Measurements from ENCODE around the gene ACBD4.

The ACBD4 gene, protein sequence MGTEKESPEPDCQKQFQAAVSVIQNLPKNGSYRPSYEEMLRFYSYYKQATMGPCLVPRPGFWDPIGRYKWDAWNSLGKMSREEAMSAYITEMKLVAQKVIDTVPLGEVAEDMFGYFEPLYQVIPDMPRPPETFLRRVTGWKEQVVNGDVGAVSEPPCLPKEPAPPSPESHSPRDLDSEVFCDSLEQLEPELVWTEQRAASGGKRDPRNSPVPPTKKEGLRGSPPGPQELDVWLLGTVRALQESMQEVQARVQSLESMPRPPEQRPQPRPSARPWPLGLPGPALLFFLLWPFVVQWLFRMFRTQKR

DNA sequence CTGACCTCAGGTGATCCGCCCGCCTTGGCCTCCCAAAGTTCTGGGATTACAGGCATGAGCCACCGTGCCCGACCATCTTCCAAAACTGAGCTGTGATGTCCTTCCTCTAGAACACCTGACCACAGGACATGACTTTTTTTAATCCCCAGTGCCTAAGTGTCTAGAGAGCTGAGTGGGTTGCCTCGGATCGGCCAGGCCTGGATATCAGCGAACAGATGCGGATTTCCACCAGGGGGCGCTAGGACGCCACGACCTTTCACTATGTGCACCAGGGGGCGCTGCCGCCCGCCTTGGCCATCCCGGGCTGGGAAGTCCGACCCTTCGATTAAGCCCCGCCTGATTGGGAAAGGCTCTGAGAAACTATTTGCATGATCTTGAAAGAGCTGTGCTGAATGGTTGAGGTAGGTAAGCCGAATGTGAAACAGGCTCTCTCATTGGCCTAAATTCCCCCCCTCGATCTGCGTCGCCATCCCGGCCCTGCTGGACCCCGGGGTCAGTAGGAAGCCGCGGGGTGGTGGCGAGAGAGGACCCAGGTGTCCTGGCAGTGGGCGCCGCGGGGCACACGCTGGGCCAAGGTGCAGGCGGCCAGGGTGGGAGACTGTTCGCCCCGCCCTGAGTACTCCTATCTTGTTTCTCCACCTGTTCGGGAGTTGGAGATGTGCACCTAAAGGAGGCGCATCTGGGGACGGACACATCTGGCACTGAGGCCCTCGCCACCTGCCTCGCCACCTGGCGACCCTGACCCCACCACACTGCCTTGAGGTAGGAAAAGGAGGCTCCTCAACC is at the start of gene ACBD4:
ACBD4 (plus strand) TSS at position 496 of the 786 bp plus-strand sequence. CDS start 458 bp downstream, outside the sequence.
- DNase-seq = peak; percentile 96

DNA sequence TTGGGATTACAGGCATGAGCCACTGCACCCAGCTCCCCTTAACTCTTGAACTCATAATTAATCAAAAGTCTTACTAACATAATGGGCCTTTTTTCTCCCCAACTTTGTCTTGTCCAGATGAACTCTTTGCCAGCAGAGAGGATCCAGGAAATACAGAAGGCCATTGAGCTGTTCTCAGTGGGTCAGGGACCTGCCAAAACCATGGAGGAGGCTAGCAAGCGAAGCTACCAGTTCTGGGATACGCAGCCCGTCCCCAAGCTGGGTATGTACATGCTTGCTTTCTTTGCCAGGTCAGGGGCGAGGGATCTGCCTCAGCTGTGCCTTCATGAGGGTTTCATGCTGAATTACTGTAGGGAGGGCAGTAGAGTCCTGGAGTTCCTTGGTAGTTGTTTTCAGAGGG is 49.1 kb upstream of the ACBD4 start:
- DNase-seq = no peak

DNA sequence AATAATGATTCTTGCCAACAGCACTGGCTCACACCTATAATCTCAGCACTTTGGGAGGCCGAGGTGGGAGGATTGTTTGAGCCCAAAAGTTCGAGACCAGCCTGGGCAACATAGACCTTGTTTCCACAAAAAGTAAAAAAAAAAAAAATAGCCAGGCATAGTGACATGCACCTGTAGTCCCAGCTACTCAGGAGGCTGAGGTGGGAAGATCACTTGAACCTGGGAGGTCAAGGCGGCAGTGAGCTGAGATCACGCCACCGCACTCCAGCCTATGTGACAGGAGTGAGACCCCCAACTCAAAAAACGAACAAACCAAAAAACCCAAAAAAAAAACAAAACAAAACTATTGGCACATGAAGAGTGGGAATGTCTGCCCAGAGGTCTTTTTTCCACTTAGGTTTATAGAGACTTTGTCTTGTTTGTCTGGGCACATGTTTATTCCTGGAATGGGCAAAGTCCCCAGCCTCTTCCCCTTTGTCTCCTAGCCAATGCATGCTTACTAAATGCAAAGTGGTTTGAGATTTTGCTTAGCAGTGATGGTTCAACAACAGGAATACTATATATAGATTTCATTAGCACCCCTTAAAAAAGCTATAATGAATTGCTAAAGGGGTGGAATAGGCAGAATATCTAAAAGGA is 48.5 kb upstream of the ACBD4 start:
- DNase-seq = no peak

DNA sequence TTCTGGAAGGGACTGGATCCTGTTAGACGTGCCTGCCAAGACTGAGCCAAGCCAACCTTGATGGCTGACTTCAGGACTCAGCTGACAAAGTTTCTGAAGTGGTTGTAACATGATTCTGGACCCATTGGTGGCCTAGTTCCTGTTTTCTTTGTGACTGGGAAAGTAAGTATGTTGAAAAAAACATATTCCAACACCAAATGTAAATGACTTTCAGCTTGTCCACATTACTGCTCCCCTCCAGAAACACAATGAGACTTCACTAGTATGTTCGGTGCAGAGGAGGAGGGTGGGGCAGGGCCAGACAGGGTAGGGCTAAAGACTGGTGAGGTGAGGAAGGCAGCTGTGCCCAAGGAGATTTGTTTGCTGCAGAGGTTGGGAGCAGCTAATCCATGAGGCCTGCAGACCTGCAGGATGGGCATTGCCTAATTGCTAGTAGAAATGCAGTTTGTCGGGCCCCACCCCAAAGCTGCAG is 47.9 kb upstream of the ACBD4 start:
- no peak for DNase-seq

DNA sequence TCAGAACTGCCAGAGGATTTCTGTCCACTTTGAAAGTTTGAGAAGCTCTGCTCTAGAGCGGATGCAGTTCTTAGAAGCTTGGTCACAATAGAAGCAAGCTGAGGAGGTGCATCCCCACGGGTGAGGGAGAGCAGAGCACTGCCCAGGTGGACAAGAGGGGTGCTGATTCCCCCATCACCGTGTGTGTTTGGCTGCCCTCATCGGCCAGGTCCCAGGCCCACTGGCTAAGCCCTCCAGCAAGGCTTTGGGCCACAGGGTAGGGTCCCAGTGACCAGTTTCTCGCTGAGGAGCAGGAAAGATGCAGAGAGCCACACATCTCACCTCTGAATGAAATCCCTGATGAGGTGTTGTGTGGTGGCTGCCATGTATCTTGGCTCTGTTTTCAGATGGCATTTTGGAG is 47.5 kb upstream of the ACBD4 start:
- DNase-seq = no peak

DNA sequence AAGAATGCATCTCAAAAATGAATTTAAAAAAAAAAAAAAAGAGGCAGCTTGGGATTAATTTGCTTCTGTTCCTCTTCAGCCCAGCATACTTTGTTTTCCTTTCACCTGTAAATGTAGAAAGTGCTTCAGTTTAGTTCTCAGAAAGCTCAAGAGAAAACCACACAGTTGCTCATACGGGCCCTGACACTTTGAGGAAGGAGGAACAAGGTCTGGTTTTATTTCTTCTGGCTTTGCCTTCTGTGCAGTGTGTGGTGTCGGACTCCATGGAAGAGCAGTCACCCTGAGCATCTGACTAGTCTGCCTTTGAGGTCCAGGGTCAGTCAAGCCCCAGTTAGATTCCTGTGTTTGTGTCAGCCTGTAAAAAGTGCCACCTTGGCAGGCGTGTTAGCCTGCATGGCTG is 46.7 kb upstream of the ACBD4 start:
- no peak for DNase-seq

DNA sequence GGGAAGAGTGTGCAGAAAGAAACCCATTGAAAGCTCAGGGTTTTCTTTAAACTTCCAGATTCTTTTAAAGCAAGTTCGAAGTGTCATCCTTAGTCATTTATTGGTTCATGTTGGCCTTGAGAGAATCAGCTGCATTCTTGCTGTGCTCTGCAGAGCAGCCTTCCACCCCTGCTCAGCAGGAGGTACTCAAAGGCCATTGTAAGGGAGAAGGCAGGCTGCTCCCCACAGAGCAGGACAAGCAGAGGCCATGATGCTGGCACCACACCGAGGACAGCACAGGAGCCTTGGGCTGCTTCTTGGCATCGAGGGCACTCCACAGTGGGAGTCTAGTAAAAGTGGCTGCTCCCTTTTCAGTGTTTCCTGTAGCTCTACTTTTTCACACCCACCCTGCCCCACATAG is 44.8 kb upstream of the ACBD4 start:
- DNase-seq = no peak

DNA sequence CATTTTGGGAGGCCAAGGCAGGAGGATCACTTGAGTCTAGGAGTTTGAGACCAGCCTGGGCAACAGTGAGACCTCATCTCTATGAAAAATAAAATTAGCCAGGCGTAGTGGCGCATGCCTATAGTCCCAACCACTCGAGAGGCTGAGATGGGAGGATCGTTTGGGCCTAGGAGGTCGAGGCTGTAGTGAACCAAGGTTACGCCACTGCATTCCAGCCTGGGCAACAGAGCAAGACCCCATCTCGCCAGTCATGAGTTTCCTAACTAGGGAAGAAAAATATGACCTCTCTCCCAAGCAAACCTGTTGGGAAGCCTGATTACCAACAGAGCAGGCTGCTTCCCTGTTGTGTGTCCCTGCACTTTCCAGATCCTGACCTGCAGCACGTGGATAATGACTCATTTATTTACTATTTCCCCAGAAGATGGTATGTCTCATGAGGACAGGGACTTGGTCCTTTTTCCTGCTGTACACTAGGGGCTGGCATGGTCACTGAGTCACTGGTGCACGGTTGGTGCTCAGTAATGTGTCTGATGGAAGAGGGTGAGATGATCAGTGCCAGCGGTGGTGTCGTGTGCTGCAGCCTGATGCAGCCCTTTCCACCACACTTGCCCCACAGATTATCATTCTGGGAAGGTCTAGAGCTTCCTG is 43.6 kb upstream of the ACBD4 start:
- DNase-seq = peak; percentile 53

DNA sequence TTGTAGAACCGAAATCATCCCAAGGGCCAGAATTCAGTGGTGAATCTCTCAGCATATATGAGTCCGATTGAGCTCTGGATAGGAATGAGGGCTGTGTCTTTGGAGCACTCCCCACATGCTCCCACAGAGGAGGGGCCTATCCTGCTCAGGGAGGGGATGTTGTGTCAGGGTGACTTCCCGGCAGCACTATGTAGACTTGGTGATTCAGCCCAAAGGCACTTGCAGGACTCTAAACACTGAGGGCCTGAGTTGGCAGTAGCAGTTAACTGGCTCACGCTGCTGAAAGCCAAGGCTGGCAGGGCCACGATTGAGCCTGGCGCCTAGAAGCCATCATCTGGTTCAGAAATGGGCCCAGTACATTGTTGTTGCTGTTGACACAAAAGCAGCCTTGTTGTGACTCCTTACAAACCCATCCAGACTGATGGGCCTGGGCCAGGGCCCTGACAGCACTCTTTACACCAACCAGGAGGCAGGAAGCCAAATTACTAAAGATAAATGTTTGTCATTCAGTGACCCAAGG is 42.5 kb upstream of the ACBD4 start:
- peak; percentile 98 for DNase-seq

DNA sequence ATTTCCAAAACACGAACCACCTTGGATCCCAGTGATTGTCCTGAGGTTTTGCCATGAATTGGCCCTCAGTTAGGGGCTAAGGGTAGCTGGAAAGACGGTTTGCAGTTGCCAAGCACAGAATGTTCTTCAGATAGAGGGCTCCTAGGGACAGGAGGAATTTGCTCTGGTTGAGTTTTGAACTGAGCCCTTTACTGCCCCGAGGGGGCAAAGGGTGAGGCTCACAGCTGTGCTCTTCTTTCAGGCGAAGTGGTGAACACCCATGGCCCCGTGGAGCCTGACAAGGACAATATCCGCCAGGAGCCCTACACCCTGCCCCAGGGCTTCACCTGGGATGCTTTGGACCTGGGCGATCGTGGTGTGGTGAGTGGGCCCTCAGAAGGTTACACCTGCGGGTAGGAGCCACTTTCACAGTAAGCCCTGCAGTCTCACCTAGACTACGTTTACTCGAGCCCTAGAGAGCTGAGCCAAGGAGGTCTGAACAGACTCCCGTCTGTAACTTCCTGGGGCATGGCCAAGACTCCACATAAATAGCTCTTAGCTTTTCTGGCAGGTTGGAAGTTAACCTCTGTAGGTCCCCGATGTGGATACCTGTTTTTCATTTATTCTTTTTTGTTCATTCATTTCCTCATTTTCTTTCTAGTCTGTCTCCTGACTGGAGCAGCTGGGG is 41.9 kb upstream of the ACBD4 start:
- no peak for DNase-seq

DNA sequence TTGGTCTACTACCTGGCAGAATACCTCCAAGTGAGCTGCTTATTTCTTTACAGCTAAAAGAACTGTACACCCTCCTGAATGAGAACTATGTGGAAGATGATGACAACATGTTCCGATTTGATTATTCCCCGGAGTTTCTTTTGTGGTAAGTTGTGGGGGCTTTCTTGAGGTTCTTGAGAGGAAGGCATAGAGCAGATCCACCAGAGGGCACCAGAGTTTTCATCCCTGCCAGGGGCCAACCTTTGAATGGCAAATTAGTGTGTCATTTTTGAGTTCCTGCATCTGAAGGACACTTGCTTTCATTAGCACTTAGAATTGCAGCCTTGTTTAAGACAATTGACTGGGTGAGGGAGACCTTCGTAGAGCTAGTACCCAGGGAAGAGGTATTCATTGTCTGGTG is 39.3 kb upstream of the ACBD4 start:
- peak; percentile 43 for DNase-seq

DNA sequence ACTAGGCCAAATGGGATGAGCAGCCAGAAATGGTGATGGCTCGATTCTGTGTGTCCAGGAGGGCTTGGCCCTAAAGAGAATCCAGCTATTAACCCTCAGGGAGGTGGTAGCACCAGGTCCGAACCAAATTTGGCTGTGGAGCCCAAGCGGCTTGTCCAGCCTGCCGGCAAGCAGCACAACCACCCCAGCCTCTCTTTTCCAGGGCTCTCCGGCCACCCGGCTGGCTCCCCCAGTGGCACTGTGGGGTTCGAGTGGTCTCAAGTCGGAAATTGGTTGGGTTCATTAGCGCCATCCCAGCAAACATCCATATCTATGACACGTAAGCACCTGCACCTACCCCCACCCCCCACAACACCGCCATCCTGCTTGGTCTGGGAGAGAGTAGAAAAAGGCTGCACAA is 38.6 kb upstream of the ACBD4 start:
- DNase-seq = no peak

DNA sequence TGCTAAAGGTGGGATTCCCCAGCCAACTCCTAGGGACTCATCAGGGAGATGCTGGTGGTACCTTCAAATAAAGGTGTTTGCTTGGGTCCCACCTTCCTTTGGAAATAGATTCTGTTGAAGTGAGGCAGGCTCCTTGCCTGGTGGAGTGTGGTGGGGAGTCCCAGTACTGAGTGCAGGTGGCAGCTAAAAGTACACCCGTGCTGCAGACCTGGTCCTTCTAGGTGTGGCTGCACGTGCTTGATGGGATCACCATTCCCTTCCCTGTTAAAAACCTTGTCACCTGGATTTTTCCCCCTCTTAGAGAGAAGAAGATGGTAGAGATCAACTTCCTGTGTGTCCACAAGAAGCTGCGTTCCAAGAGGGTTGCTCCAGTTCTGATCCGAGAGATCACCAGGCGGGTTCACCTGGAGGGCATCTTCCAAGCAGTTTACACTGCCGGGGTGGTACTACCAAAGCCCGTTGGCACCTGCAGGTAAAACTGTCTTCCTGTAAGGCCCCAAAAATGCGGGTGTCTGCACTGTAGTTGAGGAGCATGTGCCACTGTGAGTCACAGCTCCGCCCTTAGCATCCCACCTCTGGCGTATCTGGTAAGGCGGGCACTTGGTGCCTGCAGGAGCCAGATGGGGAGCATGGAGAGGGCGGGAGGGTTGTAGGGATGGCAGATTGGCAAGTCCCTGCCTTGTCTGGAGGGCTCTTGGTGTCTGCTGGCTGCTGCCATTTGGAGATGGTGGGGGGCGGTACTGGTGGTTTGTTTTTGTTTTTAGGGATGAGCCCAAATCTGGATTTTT is 37.2 kb upstream of the ACBD4 start:
- DNase-seq = no peak

DNA sequence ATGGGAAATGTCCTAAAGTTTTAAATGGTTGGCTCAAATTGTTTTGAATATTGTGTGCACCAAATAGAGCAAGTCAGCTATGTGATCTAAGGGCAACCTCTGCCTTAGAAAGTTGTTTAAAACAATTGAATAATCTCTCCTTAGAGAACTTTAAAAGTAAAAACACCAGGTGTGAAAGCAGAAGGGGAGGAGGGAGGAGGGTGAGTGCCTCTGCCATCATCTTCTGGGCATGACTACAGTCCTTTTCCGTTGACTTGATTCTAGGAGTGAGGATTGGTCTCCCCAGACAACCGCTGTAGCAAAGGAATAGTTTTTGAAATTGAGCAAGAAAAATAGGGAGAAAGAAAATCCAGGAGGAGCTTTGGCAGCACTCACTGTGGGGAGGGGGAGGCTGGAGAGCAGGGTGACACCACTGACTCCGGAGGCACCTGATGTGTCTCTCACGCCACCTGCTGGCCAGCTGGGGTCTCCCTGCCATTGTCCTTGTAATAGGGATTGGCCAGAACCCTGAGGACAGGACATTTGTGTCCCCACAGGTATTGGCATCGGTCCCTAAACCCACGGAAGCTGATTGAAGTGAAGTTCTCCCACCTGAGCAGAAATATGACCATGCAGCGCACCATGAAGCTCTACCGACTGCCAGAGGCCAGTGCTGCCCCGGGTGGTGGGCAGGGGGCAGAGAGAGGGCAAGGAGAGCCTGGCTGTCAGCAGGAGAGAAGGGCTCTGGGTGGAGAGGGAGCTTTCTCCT is 36.4 kb upstream of the ACBD4 start:
- peak; percentile 59 for DNase-seq

DNA sequence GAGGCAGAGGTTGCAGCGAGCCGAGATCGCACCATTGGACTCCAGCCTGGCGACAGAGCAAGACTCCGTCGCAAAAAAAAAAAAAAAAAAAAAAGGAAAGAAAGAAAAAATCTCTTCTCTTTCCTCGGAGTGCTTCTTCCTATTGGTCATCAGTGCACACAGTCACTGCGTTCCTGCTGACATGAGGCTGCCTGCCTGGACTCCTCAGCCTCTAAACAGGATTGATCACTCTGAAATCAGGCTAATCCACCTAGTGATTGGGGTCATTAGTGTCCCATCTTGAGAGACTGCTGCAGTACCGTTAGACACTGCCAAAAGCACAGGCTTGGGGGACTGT is 34.0 kb upstream of the ACBD4 start:
- no peak for DNase-seq

DNA sequence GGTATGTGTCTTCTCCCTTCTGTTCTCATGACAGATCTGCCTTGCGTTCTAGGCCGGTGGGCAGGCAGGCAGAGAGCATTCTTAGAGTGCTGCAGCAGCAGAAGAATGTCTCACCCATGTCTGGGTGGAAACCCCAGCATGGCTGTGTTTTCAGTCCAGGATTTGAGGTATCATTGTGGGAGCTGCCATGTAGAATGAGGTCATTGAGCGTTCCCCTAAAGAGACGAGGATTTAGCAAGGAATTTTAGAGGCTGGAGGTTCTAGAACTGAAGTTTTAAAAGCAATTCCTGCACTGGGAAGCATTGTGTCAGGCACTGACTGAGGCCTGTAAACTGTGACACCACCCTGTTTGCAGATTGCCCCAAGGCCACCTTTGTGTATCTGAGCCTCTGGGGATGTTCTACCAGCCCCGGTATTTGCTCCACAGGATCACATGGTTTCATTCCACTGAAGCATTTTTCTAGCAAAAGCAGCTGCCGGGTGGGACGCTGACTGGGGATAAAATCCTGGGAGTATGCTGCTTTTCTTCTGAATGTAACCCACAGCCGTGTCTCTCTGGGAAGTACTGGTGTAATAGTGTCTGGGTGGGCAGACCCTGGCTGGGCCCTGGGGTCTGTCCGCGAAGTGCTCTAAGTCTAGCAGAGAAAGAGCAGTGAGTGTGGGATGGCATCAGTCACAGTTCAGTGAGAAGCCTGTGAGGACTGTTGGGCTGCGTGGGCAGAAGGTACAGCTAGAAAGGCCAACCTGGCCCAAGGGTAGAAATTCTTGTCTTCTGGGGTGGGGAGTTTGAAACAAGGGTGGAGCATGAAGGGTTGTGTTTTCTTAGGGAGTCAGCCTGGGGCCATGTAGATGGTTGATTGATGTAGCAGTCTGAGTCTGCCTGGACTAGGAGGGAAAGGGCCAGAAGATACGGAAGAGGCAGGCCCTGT is 33.3 kb upstream of the ACBD4 start:
- no peak for DNase-seq

DNA sequence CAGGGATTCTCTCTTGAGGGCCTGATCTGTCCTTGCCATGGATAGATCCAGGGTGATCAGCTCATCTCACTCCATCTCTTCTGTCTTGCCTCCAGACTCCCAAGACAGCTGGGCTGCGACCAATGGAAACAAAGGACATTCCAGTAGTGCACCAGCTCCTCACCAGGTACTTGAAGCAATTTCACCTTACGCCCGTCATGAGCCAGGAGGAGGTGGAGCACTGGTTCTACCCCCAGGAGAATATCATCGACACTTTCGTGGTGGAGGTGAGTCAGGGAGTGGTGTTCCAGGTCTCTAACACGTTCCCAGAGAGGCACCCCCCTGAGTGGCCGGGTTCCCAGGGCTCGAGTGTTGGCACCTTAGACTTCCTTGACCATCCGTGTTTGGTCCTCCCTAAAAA is 32.6 kb upstream of the ACBD4 start:
- no peak for DNase-seq

DNA sequence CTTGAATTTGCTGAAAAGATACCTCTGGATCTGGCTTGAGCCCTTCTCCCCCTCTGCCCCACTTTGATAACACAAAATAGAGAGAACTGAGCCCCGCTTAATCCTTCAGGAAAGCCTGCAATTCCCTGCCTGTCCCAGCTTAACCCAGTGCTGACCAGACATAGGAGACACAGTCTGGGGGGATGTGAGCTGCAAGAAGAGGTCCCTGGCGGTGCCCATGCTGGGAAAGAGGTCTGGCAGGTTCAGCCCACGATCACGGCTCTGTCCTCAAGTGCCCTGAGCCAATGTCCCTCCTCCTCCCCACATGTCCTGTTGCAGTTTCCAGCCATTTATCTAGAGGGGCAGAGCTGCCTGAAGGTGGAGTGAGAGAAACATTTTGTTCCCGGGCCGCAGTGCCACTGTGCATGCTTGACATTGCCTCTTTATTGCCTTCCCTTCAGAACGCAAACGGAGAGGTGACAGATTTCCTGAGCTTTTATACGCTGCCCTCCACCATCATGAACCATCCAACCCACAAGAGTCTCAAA is 32.2 kb upstream of the ACBD4 start:
- DNase-seq = no peak

DNA sequence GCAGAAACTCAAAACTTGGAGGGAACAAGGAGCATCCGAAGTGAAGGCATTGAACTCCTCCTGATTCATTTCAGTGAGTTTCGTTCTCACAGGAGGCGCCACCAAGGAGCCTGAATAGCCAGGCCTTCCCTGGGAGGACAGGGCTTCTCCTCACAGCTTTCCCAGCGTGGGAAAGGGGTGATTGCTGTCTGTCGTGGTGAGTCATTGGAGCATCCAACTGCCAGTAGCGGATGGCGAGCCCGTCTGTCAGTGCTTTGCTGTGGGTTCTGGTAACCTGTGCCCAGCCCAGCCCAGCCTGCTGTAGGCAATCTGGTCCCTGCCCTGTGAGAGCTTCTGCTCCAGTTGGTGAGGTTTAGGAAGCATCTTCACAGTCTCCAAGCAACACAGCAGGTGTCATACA is 31.5 kb upstream of the ACBD4 start:
- no peak for DNase-seq

DNA sequence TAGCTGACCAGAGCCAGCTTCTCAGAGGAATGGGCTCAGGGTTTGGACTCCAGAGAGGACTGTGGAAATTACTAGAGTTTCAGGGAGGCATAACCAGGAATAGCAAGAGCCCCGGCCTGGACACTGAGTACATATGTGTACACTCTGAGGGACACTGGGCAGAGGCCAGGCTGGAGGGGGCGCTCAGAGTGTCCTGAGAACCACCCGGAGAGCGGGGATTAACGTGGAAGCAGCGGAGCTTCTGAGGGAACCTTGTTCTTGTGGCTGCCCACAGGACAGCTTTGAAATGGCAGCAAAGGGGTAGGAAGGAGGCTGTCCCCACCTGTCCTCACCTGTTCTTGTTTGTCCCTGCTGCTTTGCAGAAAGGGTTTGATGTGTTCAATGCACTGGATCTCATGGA is 31.0 kb upstream of the ACBD4 start:
- no peak for DNase-seq
